Activated CD8-positive, alpha-beta T cell treated with anti-CD3 and anti-CD28 coated beads, Interleukin-2, amount 10 ng/mL, durations not matched to agents 7 days and 5 days (primary cell): ENCODE results near the gene ZC3H4. TPM values are rescaled to one million over a fixed set of nuclear protein-coding genes. Genes with fewer than 3 reads are reported as not detected.
"Not testable (repeated sequence)": the region's sequence is repeated elsewhere in the genome, so short reads cannot be mapped to it uniquely, and the experiment has no call there.

Source experiments
- ATAC-seq: fragments of 150-1000 bp; cut with Tn5 transposase; one replicate; pipeline ENCODE4 v1.10.0; 2021; ENCODE audit warnings: moderate library complexity
- CTCF ChIA-PET: fragments of 350-600 bp; sonication (Branson Sonifier 250); formaldehyde crosslinking; loops from one replicate; lab custom pipeline; 2021; ENCODE audit warnings: antibody characterized with exemption; lab: Charles Lee
- POLR2A ChIA-PET: fragments of 350-600 bp; sonication (Branson Sonifier 250); formaldehyde crosslinking; loops from one replicate; lab custom pipeline; 2021; ENCODE audit warnings: antibody characterized with exemption; lab: Charles Lee
- DNase-seq: peaks from one replicate; pipeline ENCODE4 v3.0.0-alpha.2; 2020
- H3K27ac Mint-ChIP-seq: one replicate; pipeline ENCODE4 v1.8.0; 2021; ENCODE audit warnings: mild to moderate bottlenecking, mixed read lengths
- H3K27me3 Mint-ChIP-seq: one replicate; pipeline ENCODE4 v1.8.0; 2021; ENCODE audit warnings: low read depth, mixed read lengths
- H3K36me3 Mint-ChIP-seq: one replicate; pipeline ENCODE4 v1.8.0; 2021; ENCODE audit warnings: low read depth, mixed read lengths
- H3K4me1 Mint-ChIP-seq: one replicate; pipeline ENCODE4 v1.8.0; 2021; ENCODE audit warnings: low read depth, mixed read lengths
- H3K4me3 Mint-ChIP-seq: one replicate; pipeline ENCODE4 v1.8.0; 2021; ENCODE audit warnings: mild to moderate bottlenecking, mixed read lengths
- H3K9me3 Mint-ChIP-seq: one replicate; pipeline ENCODE4 v1.8.0; 2022; ENCODE audit warnings: mixed read lengths; ENCODE audit not compliant: insufficient read depth
- total RNA-seq, 2 experiments: library from RNA; stranded (reverse); gene quantifications; one replicate each; pipeline ENCODE4 v1.2.3, GENCODE V29; 2021

Gene ZC3H4
- total RNA-seq, 2 experiments from 2014 or later = 102 TPM

GRCh38 chr19:47109177-47109540 is 4.4 kb downstream of the ZC3H4 start:
- Mint-ChIP-seq H3K4me3 (peak overlapping the region; percentile 95), H3K27me3 (no peaks in the 10 kb centered on the region), H3K36me3 (peaks cover 71% of the 10 kb centered on the region), H3K9me3 (no peaks in the 10 kb centered on the region), H3K27ac (peak overlapping the region; percentile 100), H3K4me1 (peaks cover 60% of the 10 kb centered on the region)
- DNase-seq (no peak), ATAC-seq (no peak)
- POLR2A ChIA-PET = interaction anchor here (0.6 to 10.3 kb wide), 5 partner anchors 8 to 50 kb away, joined by 3 to 256 read pairs (median 4); partner anchors contain the start of gene SAE1
- CTCF ChIA-PET = interaction anchor here (1.8 to 4.1 kb wide), 3 partner anchors 13 to 135 kb away, joined by 8 to 17 read pairs (median 11); no protein-coding TSS in a partner anchor

GRCh38 chr19:47107953-47108746 is 5.4 kb downstream of the ZC3H4 start:
- Mint-ChIP-seq H3K9me3 (no peaks in the 10 kb centered on the region), H3K4me1 (peaks cover 58% of the 10 kb centered on the region), H3K36me3 (peaks cover 70% of the 10 kb centered on the region), H3K27ac (peak overlapping the region; percentile 86), H3K4me3 (peak overlapping the region; percentile 95), H3K27me3 (no peaks in the 10 kb centered on the region)
- DNase-seq (no peak), ATAC-seq (no peak)
- ChIA-PET CTCF (interaction anchor here (0.8 to 4.1 kb wide), 9 partner anchors 9 to 139 kb away, joined by 3 to 17 read pairs (median 5); no protein-coding TSS in a partner anchor), POLR2A (interaction anchor here (1.4 to 10.3 kb wide), 3 partner anchors 14 to 51 kb away, joined by 4 to 256 read pairs (median 8); partner anchors contain the start of gene SAE1)

GRCh38 chr19:47107202-47107952 is 6.2 kb downstream of the ZC3H4 start:
- peaks cover 76% of the 10 kb centered on the region for H3K36me3 Mint-ChIP-seq
- no peaks in the 10 kb centered on the region for H3K9me3 Mint-ChIP-seq
- peak overlapping the region; percentile 86 for H3K27ac Mint-ChIP-seq
- DNase-seq = peak; percentile 62
- peak; percentile 22 for ATAC-seq
- H3K4me3 Mint-ChIP-seq = peak overlapping the region; percentile 95
- POLR2A ChIA-PET = interaction anchor here (1.0 to 10.3 kb wide), 4 partner anchors 13 to 103 kb away, joined by 3 to 256 read pairs (median 4); no protein-coding TSS in a partner anchor
- H3K27me3 Mint-ChIP-seq = no peaks in the 10 kb centered on the region
- CTCF ChIA-PET = interaction anchor here (0.7 to 4.1 kb wide), 12 partner anchors 8 to 140 kb away, joined by 3 to 17 read pairs (median 4); partner anchors contain the start of gene SAE1
- H3K4me1 Mint-ChIP-seq = peaks cover 65% of the 10 kb centered on the region

GRCh38 chr19:47106821-47107201 is 6.8 kb downstream of the ZC3H4 start:
- CTCF ChIA-PET = interaction anchor here (0.6 to 2.2 kb wide), 9 partner anchors 7 to 140 kb away, joined by 3 to 10 read pairs (median 4); partner anchors contain the start of genes SAE1 and ZC3H4

GRCh38 chr19:47105874-47106273 is 7.7 kb downstream of the ZC3H4 start:
- no peaks in the 10 kb centered on the region for H3K27me3 Mint-ChIP-seq
- no peak overlapping the region for H3K4me3 Mint-ChIP-seq
- peaks cover 70% of the 10 kb centered on the region for H3K4me1 Mint-ChIP-seq
- POLR2A ChIA-PET = interaction anchor here (10.3 kb wide), 1 partner anchor 12 kb away, joined by 256 read pairs; no protein-coding TSS in a partner anchor
- H3K9me3 Mint-ChIP-seq = no peaks in the 10 kb centered on the region
- no peak for DNase-seq
- H3K36me3 Mint-ChIP-seq = peaks cover 72% of the 10 kb centered on the region
- CTCF ChIA-PET = interaction anchor here (1.4 to 2.2 kb wide), 7 partner anchors 8 to 138 kb away, joined by 3 to 10 read pairs (median 4); partner anchors contain the start of genes SAE1 and ZC3H4
- no peak for ATAC-seq
- H3K27ac Mint-ChIP-seq = peak overlapping the region; percentile 86

More at GRCh38 chr19:47106821-47107201, 6.8 kb downstream of the ZC3H4 start:
- Mint-ChIP-seq H3K36me3 (peaks cover 80% of the 10 kb centered on the region), H3K9me3 (no peaks in the 10 kb centered on the region), H3K4me1 (peaks cover 70% of the 10 kb centered on the region), H3K27ac (peak overlapping the region; percentile 86), H3K27me3 (no peaks in the 10 kb centered on the region), H3K4me3 (peak overlapping the region; percentile 95)
- POLR2A ChIA-PET = interaction anchor here (1.0 to 10.3 kb wide), 3 partner anchors 13 to 104 kb away, joined by 3 to 256 read pairs (median 3); no protein-coding TSS in a partner anchor
- DNase-seq (no peak), ATAC-seq (no peak)

GRCh38 chr19:47104680-47105079 is 8.9 kb downstream of the ZC3H4 start:
- no peak overlapping the region for H3K4me3 Mint-ChIP-seq
- no peaks in the 10 kb centered on the region for H3K9me3 Mint-ChIP-seq
- H3K4me1 Mint-ChIP-seq = peaks cover 73% of the 10 kb centered on the region
- CTCF ChIA-PET = interaction anchor here (0.9 to 1.1 kb wide), 2 partner anchors 21 to 27 kb away, joined by 3 read pairs; partner anchors contain the start of gene SAE1
- H3K27me3 Mint-ChIP-seq = no peaks in the 10 kb centered on the region
- peaks cover 64% of the 10 kb centered on the region for H3K36me3 Mint-ChIP-seq
- no peak overlapping the region for H3K27ac Mint-ChIP-seq
- DNase-seq = no peak
- no peak for ATAC-seq
- POLR2A ChIA-PET = interaction anchor here (1.5 to 10.3 kb wide), 2 partner anchors 9 to 10 kb away, joined by 9 to 256 read pairs; partner anchors contain the start of gene ZC3H4

GRCh38 chr19:47102346-47103060 is 11.1 kb downstream of the ZC3H4 start:
- DNase-seq (no peak), ATAC-seq (no peak)
- Mint-ChIP-seq H3K4me1 (peaks cover 68% of the 10 kb centered on the region), H3K27me3 (no peaks in the 10 kb centered on the region), H3K4me3 (no peak overlapping the region), H3K36me3 (peaks cover 57% of the 10 kb centered on the region), H3K9me3 (no peaks in the 10 kb centered on the region), H3K27ac (peak overlapping the region; percentile 5)
- POLR2A ChIA-PET = interaction anchor here (1.0 to 1.6 kb wide), 3 partner anchors 9 to 29 kb away, joined by 3 to 11 read pairs (median 4); partner anchors contain the start of gene ZC3H4
- CTCF ChIA-PET = interaction anchor here (1.0 to 1.1 kb wide), 3 partner anchors 23 to 142 kb away, joined by 3 to 7 read pairs (median 4); no protein-coding TSS in a partner anchor

GRCh38 chr19:47101116-47101515 is 12.5 kb downstream of the ZC3H4 start:
- DNase-seq, CTCF ChIA-PET, H3K27me3 Mint-ChIP-seq, H3K27ac Mint-ChIP-seq, H3K4me3 Mint-ChIP-seq, ATAC-seq, H3K9me3 Mint-ChIP-seq: not testable (repeated sequence)
- POLR2A ChIA-PET = interaction anchor here (0.7 kb wide), 1 partner anchor 9 kb away, joined by 3 read pairs; no protein-coding TSS in a partner anchor
- peaks cover 68% of the 10 kb centered on the region for H3K4me1 Mint-ChIP-seq
- H3K36me3 Mint-ChIP-seq = peaks cover 60% of the 10 kb centered on the region

GRCh38 chr19:47100290-47100689 is 13.3 kb downstream of the ZC3H4 start:
- Mint-ChIP-seq H3K4me3 (no peak overlapping the region), H3K27ac (peak overlapping the region; percentile 51), H3K36me3 (peaks cover 54% of the 10 kb centered on the region), H3K27me3 (no peaks in the 10 kb centered on the region), H3K4me1 (peaks cover 68% of the 10 kb centered on the region), H3K9me3 (no peaks in the 10 kb centered on the region)
- CTCF ChIA-PET = interaction anchor here (1.5 kb wide), 1 partner anchor 144 kb away, joined by 3 read pairs; no protein-coding TSS in a partner anchor
- DNase-seq (peak; percentile 29), ATAC-seq (peak; percentile 62)
- POLR2A ChIA-PET = no interaction called here

- POLR2A ChIA-PET = interaction anchor here (11.5 kb wide), 1 partner anchor 10 kb away, joined by 256 read pairs; the partner anchor contains the start of gene ZC3H4
- DNase-seq = no peak
- no peak overlapping the region for H3K27ac Mint-ChIP-seq
- no peak overlapping the region for H3K4me3 Mint-ChIP-seq
- ATAC-seq = no peak
- CTCF ChIA-PET = interaction anchor here (0.7 to 1.5 kb wide), 4 partner anchors 8 to 841 kb away, joined by 3 to 4 read pairs (median 3); no protein-coding TSS in a partner anchor
- no peaks in the 10 kb centered on the region for H3K9me3 Mint-ChIP-seq
- no peaks in the 10 kb centered on the region for H3K27me3 Mint-ChIP-seq
- H3K4me1 Mint-ChIP-seq = peaks cover 71% of the 10 kb centered on the region
- H3K36me3 Mint-ChIP-seq = peaks cover 52% of the 10 kb centered on the region
Measured at GRCh38 chr19:47099576-47100050, 14.0 kb downstream of the ZC3H4 start.
